Mononuclear cell (primary cell): ENCODE results near the gene AKR7A2. TPM values are rescaled to one million over a fixed set of nuclear protein-coding genes. Genes with fewer than 3 reads are reported as not detected.

ENCODE experiments used
- H3K27me3 ChIP-seq: 2 replicates; pipeline ENCODE4 v1.6.0; 2011; ENCODE audit warnings: low read length, control low read depth; ENCODE audit not compliant: insufficient read depth
- H3K4me1 ChIP-seq: 2 replicates; pipeline ENCODE4 v1.5.1; 2011; ENCODE audit warnings: mild to moderate bottlenecking, low read length, control low read depth; ENCODE audit not compliant: insufficient read depth
- H3K4me3 ChIP-seq: 2 replicates; pipeline ENCODE4 v1.5.1; 2011; ENCODE audit warnings: mild to moderate bottlenecking, low read length, moderate library complexity
- H3K9me3 ChIP-seq: 2 replicates; pipeline ENCODE4 v1.5.1; 2011; ENCODE audit warnings: low read depth, mild to moderate bottlenecking, control low read depth, low read length
- total RNA-seq: library from RNA; depleted of rRNA; stranded (reverse); fragments of >200 nt; gene quantifications from one replicate; pipeline ENCODE4 v1.2.3, GENCODE V29; 2012

AKR7A2 gene
- total RNA-seq = 17.8 TPM

DNA sequence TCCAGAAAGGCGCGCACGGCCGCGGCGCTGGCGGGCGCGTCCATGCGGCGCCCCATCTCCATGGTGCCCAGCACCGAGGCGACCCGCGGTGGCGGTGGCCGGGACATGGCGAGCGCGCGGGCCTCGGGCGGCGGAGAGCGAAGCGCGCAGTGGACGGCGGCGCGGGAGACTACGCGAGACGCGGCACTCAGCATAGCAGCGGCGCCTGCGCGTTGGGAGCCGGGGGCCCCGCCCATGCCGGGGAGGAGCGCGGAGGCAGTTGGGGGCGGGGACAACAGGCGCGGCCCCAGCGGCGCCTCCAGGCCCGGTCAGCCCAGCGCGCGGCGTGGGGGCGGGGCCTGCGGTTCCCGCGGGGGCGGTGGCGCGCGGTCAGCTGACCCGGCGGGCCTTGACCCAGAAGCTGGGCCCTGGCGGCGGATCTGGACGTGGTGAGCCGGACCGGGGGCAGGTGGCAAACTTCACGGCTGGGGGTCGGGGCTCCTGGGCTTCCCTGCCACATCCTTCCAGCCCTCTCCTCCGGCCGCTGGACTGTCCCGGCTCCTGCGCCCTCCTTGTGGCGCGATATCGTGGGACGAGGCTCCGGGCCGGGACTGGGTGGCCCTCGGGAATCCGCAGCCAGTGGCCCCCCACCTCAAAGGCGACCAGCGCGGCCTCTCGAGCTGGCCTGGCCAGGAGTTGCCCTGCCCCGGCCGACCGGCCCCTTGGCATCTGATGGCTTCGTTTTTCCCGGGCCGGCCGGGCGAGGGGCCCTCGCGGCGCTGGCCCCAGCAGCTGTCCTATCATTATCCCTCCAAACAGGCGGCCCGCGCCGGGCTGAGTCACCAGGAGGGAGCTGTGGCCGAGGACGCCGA lies at the start of gene AKR7A2, which contains the start of gene SLC66A1:
TSS of gene AKR7A2 (minus strand) at position 214 of the 851 bp plus-strand sequence. CDS start at position 194, 20 bp downstream.
TSS of gene SLC66A1 (plus strand) at position 396 of the 851 bp plus-strand sequence. CDS start 5,352 bp downstream, outside the sequence.
- H3K27me3 ChIP-seq = no peaks in the 10 kb centered on the region
- no peaks in the 10 kb centered on the region for H3K9me3 ChIP-seq
- peaks cover 61% of the 10 kb centered on the region for H3K4me1 ChIP-seq
- H3K4me3 ChIP-seq = peak within 1 kb of the TSS; percentile 74

DNA sequence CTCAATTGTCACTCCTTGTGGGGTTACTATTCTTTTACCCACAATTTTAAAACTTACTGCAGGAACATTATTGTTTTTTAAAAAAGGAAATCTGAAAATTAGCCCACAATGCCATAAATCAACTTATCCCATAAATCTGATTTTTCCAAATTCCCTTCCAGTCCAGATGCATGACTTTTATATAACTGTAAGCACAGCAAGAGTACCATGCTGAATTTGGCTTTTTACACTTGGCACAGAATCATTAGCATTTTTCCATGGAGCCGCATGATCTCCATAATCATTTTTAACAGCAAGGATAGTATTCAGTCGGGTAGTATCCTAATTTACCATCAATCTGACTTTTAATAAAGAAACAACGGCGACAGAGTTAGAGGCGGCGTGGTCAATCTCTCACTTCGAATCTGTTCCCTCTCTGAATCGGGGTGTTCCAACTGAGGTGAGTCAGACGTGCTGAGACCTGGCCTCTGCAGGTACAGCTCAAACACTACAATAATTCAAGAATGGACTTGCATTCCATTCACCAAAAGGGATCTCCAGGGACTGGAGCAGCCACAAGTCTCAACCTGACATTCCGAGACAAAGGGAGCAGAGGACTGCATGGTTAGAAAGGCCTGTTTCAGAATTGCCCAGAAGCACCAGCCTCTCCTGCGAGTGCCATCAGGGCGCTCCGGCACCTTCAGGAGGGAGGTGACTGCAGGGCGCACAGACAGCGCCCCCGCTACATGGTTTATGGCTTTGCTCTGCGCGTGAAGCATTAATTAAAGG lies 49.1 kb upstream of the AKR7A2 start:
- Histone ChIP-seq H3K27me3 (no peaks in the 10 kb centered on the region), H3K4me1 (peaks cover 12% of the 10 kb centered on the region), H3K4me3 (no peak overlapping the region), H3K9me3 (no peaks in the 10 kb centered on the region)

DNA sequence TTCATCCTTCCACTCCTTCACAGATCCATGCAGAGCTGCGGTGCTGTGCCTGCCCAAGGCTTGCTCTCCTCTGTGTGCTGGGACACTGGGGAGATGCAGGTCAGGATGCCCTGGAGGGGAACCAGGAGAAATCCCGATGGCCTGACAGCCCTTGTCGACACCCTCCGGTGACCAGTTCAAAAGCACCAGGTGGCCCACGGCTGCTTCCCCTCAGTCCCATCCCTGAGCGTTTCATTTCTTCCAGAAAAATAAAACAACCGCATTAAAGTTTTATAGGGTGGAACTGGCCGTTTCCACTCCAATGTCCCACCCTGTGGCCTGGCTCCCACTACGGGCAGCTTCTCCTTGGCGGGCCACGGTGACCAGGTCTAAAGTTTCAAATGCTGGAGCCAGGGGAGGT lies 48.5 kb upstream of the AKR7A2 start:
- H3K4me3 ChIP-seq = no peak overlapping the region
- H3K4me1 ChIP-seq = peaks cover 12% of the 10 kb centered on the region
- H3K27me3 ChIP-seq = no peaks in the 10 kb centered on the region
- no peaks in the 10 kb centered on the region for H3K9me3 ChIP-seq

DNA sequence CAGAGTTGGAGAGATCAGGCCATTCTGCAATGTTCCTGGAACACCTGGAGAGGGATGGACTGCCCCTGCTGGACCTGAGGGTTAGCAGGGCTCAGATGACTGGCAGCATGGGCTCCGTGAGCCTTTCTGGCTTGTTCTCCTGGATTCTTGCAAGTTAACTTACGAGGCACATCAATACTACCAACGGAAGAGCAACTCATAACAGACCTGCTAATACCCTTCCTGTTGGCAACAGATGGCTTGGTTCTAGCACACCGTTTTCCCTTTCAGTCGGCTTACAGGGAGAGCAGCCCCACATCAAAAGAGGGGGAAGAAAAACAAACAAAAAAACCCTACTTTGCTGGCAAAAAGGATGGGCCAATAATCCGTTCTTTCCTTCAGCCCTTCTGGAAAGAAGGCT lies 48.1 kb upstream of the AKR7A2 start:
- no peaks in the 10 kb centered on the region for H3K9me3 ChIP-seq
- no peaks in the 10 kb centered on the region for H3K27me3 ChIP-seq
- peaks cover 12% of the 10 kb centered on the region for H3K4me1 ChIP-seq
- no peak overlapping the region for H3K4me3 ChIP-seq

DNA sequence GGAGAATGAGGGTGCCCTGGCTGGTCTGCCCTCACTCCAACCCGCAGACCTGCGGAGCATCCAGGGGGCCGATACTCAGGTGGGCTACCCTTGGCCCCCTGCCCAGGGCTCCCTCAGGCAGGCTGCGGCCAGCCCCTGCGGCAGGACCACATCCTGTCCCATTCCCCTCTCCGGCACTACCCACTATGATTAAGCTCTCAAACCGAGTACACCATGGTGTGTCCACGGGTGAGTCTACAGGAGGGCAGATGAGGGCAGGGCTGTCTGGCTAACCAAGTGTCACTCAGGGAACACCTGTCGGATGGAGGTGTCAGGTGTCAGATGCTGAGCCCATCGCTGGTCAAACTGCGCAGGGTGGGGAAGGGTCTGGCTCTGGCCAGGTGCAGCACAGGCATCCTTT lies 47.4 kb upstream of the AKR7A2 start:
- H3K9me3 ChIP-seq = no peaks in the 10 kb centered on the region
- H3K4me1 ChIP-seq = peaks cover 12% of the 10 kb centered on the region
- no peak overlapping the region for H3K4me3 ChIP-seq

DNA sequence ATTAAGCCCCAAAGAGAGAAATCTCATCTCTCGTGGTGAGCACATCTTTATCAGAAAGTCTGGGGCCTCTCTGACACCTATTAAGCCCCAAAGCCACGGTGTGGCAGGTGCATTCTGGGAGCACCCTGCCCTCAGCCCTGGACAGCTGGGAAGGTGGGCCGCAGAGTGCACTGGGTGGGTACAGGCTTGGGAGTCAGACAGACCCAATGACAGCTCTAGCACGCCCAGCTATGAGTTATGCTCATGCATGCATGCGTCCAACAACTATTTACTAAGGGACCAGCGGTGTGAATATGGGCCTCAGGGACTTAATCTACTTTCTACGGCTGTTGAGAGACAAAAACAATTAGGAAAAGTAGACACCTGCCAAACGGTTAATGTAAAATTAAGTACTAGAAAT lies 46.8 kb upstream of the AKR7A2 start:
- Histone ChIP-seq H3K27me3 (no peaks in the 10 kb centered on the region), H3K4me3 (no peak overlapping the region), H3K4me1 (peaks cover 12% of the 10 kb centered on the region), H3K9me3 (no peaks in the 10 kb centered on the region)

More for the DNA sequence above, 47.4 kb upstream of the AKR7A2 start:
- no peaks in the 10 kb centered on the region for H3K27me3 ChIP-seq

DNA sequence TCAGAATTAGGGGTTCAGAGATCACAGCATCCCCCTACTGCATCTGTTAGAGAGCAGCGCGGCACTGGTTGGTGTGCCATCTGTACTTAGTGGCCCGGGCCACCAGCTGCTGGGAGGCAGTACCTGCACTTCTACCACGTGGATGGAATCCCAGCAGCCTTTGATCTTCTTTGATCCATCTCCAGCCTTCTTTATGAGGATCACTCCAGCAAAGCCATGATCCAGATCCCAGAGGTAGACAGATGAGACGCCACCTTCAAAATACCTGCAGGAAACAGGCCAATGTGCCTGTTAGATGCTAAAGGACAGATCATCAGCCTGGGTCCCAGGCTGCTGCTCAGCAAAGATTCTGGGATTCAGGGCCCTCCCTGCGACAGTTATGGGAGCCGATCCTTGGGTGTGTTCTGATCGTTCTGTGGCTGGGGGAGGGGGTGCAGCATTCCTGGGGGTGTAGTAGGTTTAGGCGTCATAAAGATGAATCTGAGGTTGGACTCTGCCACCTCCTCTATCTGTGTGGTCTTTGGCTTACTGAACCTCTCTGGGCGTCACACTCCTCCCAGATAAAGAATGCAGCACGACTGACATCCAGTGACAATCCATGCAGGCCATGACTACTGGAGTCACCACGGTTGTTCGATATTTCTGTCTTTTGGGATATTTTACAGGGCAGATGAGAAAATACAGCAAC lies 45.5 kb upstream of the AKR7A2 start:
- Histone ChIP-seq H3K4me1 (peaks cover 12% of the 10 kb centered on the region), H3K27me3 (no peaks in the 10 kb centered on the region), H3K4me3 (no peak overlapping the region), H3K9me3 (no peaks in the 10 kb centered on the region)

DNA sequence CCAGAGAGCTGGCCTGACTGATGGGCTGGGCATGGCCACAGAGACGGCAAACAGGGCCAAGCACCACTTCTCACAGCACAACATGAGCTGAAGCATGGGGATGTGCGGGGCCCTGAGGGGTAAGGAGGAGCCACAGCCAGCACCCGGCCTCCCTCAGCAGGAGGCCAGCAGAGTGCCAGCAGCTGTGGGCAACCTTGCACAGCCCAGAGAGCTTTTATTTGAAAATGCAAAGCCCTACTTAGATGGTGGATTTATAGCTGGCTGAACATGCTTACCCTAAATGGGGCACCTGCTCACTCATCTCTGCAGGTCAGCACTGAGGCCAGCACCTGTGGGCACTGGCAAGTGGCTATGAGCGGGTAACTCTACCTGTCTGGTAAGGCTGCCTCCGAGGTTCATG lies 44.3 kb upstream of the AKR7A2 start:
- no peak overlapping the region for H3K4me3 ChIP-seq
- H3K4me1 ChIP-seq = peaks cover 12% of the 10 kb centered on the region
- no peaks in the 10 kb centered on the region for H3K27me3 ChIP-seq
- H3K9me3 ChIP-seq = no peaks in the 10 kb centered on the region

DNA sequence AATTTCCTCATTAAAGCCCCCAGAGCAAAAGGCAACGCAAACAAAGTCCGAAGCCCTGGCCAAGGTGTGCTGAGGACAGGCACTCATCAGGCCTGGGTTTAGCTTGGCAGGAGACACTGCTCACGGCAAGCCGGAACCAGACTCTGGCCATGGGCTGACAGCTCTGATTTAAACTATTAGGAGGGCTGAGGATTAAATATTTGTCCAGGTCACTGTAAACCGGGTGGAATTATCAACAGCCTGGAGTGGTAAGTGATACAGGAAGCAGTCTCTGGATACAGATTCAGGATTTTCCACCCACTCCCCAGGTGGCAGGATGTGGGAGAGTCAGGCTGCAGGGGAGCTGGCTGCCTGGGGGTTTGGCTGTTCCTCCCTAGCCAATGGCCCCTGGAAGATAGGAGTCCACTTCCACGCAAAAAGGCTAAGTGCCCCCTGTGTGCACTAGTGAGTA lies 42.6 kb upstream of the AKR7A2 start:
- no peaks in the 10 kb centered on the region for H3K27me3 ChIP-seq
- H3K4me3 ChIP-seq = no peak overlapping the region
- H3K4me1 ChIP-seq = peaks cover 1% of the 10 kb centered on the region
- H3K9me3 ChIP-seq = no peaks in the 10 kb centered on the region

DNA sequence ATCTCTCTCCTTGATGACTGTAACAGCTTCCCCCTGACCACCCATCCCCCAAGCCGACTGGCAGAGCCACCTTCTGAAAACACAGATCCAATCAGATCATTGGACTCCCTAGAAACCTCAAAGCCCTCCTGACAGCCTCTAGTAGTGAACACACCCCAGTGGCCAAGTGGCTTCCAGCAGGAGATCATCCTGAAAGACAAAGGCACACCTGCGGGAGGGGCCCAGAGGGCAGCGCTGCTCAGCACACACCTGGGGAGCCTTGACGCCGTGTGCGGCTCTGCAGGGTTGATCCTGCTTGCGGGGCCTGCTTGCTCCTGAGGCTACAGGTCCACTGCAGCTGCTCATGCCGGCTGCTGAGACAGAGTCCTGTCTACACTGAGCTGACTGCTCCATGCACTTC lies 41.7 kb upstream of the AKR7A2 start:
- Histone ChIP-seq H3K4me3 (no peak overlapping the region), H3K27me3 (no peaks in the 10 kb centered on the region), H3K4me1 (peaks cover 8% of the 10 kb centered on the region), H3K9me3 (no peaks in the 10 kb centered on the region)

DNA sequence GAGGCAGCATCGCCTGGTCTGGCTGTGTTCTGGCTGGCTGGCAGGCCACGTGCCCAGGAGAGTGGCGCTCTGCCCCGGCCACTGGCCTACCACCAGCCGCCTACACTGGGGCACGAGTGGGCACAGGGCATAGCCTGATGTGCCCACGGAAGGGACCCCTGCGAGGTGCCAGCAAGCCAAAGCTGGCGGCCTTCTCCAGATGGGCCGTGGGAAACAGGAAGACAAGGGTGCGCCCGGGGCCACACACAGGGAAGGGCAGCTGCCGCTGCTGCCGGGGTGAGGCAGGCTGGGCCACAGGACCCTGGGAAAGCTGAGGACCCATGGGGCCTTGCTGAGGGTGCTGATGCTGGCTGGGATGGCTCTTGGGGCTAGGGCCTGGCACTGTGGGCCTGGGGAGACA lies 40.9 kb upstream of the AKR7A2 start:
- Histone ChIP-seq H3K27me3 (no peaks in the 10 kb centered on the region), H3K4me3 (no peak overlapping the region), H3K4me1 (peaks cover 15% of the 10 kb centered on the region), H3K9me3 (no peaks in the 10 kb centered on the region)

DNA sequence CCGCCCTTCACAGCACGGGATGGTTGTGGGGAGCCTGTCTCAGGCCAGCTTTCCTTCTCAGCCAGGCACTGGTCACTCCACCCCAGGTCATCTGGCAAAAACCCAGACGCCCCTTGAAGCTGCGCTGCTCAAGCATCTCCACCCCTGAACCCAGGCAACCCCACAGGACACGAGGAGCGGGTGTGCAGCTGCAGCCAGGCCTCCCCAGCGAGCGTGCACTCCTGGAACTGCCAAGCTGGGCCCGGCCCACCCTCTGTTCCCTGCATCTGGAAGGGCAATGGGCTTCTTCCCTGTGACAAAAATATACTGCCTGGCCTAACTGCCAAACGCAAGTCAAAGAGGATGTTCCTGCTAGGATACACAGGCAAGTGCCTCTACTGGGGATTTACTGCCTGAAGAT lies 39.9 kb upstream of the AKR7A2 start:
- H3K9me3 ChIP-seq = no peaks in the 10 kb centered on the region
- H3K27me3 ChIP-seq = no peaks in the 10 kb centered on the region
- no peak overlapping the region for H3K4me3 ChIP-seq
- peaks cover 25% of the 10 kb centered on the region for H3K4me1 ChIP-seq

DNA sequence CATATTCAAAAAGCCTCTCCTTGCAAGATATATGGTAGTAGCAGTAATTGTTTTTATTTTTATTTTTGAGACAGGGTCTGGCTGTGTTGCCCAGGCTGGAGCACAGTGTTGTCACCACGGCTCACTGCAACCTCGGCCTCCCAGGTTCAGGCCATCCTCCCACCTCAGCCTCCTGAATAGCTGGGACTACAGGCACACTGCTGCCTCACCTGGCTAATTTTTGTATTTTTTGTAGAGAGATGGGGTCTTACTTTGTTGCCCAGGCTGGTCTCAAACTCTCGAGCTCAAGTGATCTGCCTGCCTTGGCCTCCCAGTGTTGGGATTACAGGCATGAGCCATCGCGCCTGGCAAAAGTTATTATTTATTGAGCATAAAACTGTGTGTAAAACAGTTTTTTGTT lies 38.6 kb upstream of the AKR7A2 start:
- Histone ChIP-seq H3K4me1 (peaks cover 34% of the 10 kb centered on the region), H3K27me3 (no peaks in the 10 kb centered on the region), H3K9me3 (no peaks in the 10 kb centered on the region)

DNA sequence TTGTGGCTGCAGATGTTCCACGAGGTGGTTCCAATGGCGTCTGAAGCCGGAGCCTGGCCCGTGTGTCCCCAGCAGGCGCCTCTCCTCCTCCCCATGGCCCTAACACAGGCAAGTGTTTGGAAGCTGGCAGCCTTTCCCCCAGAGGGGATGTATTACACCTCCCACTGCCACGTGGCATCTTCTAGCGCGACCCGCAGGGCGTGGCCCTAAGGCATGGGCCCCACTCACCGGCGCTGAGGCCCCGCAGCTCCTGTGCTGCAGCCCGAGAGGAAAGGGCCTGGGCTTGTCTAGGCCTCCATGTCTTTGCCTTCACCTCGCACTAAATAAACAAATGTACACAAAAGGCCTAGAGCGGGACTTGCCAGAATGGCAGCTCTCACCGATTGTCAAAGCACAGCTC lies 38.1 kb upstream of the AKR7A2 start:
- H3K4me3 ChIP-seq = no peak overlapping the region
- no peaks in the 10 kb centered on the region for H3K9me3 ChIP-seq
- H3K4me1 ChIP-seq = peaks cover 34% of the 10 kb centered on the region
- H3K27me3 ChIP-seq = no peaks in the 10 kb centered on the region

More for the DNA sequence above, 38.6 kb upstream of the AKR7A2 start:
- no peak overlapping the region for H3K4me3 ChIP-seq
